Natural killer cell (primary cell): ENCODE data around the gene XAB2. TPM values are rescaled to one million over a fixed set of nuclear protein-coding genes. Genes with fewer than 3 reads are reported as not detected.

Source experiments
- ATAC-seq, 3 donors: fragments of 150-1000 bp in 2 of 3; fragments of 200-7000 bp in 1 of 3; cut with Tn5 transposase; 1 replicate in 1 of 3; 2 replicates in 2 of 3; pipeline ENCODE4 v1.10.0; 2021; ENCODE audit warnings: mild to moderate bottlenecking in 2 of 3, moderate library complexity in 2 of 3
- DNase-seq, 2 donors: peaks; one replicate each; pipeline versions ENCODE4 v3.0.0 to v3.0.0-alpha.2; 2013 to 2021; ENCODE audit warnings: mixed read lengths in 1 of 2
- H3K27ac ChIP-seq: one replicate; pipeline ENCODE4 v1.5.1; 2013; ENCODE audit warnings: mild to moderate bottlenecking, low read length
- H3K27me3 ChIP-seq: one replicate; pipeline ENCODE4 v1.6.1; 2013; ENCODE audit warnings: low read length; ENCODE audit not compliant: control insufficient read depth, insufficient read depth
- H3K36me3 ChIP-seq: one replicate; pipeline ENCODE4 v1.6.1; 2013; ENCODE audit warnings: low read length; ENCODE audit not compliant: control insufficient read depth, insufficient read depth
- H3K4me1 ChIP-seq: one replicate; pipeline ENCODE4 v1.6.1; 2013; ENCODE audit warnings: low read length; ENCODE audit not compliant: control insufficient read depth, insufficient read depth
- H3K4me3 ChIP-seq: one replicate; pipeline ENCODE4 v1.5.1; 2013; ENCODE audit warnings: low read length
- H3K9me3 ChIP-seq: one replicate; pipeline ENCODE4 v1.6.1; 2013; ENCODE audit warnings: low read length; ENCODE audit not compliant: control insufficient read depth, insufficient read depth
- H3K27ac Mint-ChIP-seq, 2 donors: one replicate each; pipeline ENCODE4 v1.8.0; 2022; ENCODE audit warnings: mild to moderate bottlenecking in 2 of 2, mixed read lengths in 2 of 2, moderate library complexity in 1 of 2
- H3K27me3 Mint-ChIP-seq, 2 donors: one replicate each; pipeline ENCODE4 v1.8.0; 2022; ENCODE audit warnings: low read depth in 2 of 2, mixed read lengths in 2 of 2
- H3K36me3 Mint-ChIP-seq: one replicate; pipeline ENCODE4 v1.8.0; 2022; ENCODE audit warnings: mixed read lengths
- H3K4me1 Mint-ChIP-seq, 2 donors: one replicate each; pipeline ENCODE4 v1.8.0; 2022; ENCODE audit warnings: mixed read lengths in 2 of 2
- H3K4me3 Mint-ChIP-seq: one replicate; pipeline ENCODE4 v1.8.0; 2022; ENCODE audit warnings: mild to moderate bottlenecking, moderate library complexity, mixed read lengths
- H3K9me3 Mint-ChIP-seq, 2 donors: one replicate each; pipeline ENCODE4 v1.8.0; 2022; ENCODE audit warnings: mixed read lengths in 2 of 2
- CTCF ChIP-seq: fragments of 200-600 bp; IDR thresholded peaks from one replicate; pipeline ENCODE4 v1.8.0; 2022; ENCODE audit warnings: antibody characterized with exemption
- WGBS: methylation state at CpG from one replicate; pipeline ENCODE4 v1.1.7; 2013; ENCODE audit warnings: missing lambda C conversion rate; ENCODE audit not compliant: insufficient coverage; 5-methylcytosine and 5-hydroxymethylcytosine counted together
- intact Hi-C: fragments of 100-400 bp; cut with micrococcal nuclease; formaldehyde crosslinking; loops from one replicate; pipeline ENCODE4 v1.14.2; 2022
- total RNA-seq, 4 donors: library from RNA; stranded (reverse); fragments of 120-200 nt in 1 of 4; gene quantifications; one replicate each; pipeline versions ENCODE4 v1.2.3 to v1.2.4, GENCODE V29; 2013 to 2022

The XAB2 gene
- total RNA-seq, 3 donors from 2014 or later (not counting 1 experiment from before 2014, with no cell fraction given) = 60.2 to 70.8 (median 67.7) TPM

- no peak within 1 kb of the TSS for H3K4me3 Mint-ChIP-seq
- Histone ChIP-seq H3K4me1 (peaks cover 19% of the 10 kb centered on the region), H3K36me3 (no peaks in the 10 kb centered on the region), H3K27ac (no peak within 1 kb of the TSS), H3K4me3 (no peak within 1 kb of the TSS), H3K9me3 (no peaks in the 10 kb centered on the region), H3K27me3 (peaks cover 3% of the 10 kb centered on the region)
- no peak for ATAC-seq
- H3K4me1 Mint-ChIP-seq = peaks cover 6 to 8% of the 10 kb centered on the region in 2 donors
- no peaks in the 10 kb centered on the region for H3K36me3 Mint-ChIP-seq
- 61% methylated on average over 8 of the region's 9 CpGs for WGBS
- intact Hi-C loops = no loop called here
- TF ChIP-seq CTCF = no peak
- H3K9me3 Mint-ChIP-seq = no peaks in the 10 kb centered on the region
- no peak within 1 kb of the TSS for H3K27ac Mint-ChIP-seq
- peaks cover 12 to 20% of the 10 kb centered on the region in 2 donors for H3K27me3 Mint-ChIP-seq
- no peak for DNase-seq
Measured at GRCh38 chr19:7668842-7669241, 39.5 kb upstream of the XAB2 start, which contains the start of gene RETN. RETN (plus strand) TSS chr19:7669049; CDS start chr19:7669327, 278 bp downstream.

GRCh38 chr19:7665076-7665475 is 35.7 kb upstream of the XAB2 start:
- DNase-seq = no peak
- H3K9me3 ChIP-seq = no peaks in the 10 kb centered on the region
- H3K4me3 Mint-ChIP-seq = no peak overlapping the region
- peaks cover 1 to 2% of the 10 kb centered on the region in 2 donors for H3K4me1 Mint-ChIP-seq
- peaks cover 13% of the 10 kb centered on the region for H3K4me1 ChIP-seq
- no peak for TF ChIP-seq CTCF
- no peaks in the 10 kb centered on the region for H3K27me3 ChIP-seq
- intact Hi-C loops = no loop called here
- no peak overlapping the region for H3K27ac Mint-ChIP-seq
- H3K27me3 Mint-ChIP-seq = peaks cover 5 to 8% of the 10 kb centered on the region in 2 donors
- no peak overlapping the region for H3K27ac ChIP-seq
- H3K4me3 ChIP-seq = no peak overlapping the region
- 88% methylated on average over 2 of the region's 4 CpGs for WGBS
- no peaks in the 10 kb centered on the region for H3K36me3 ChIP-seq
- H3K36me3 Mint-ChIP-seq = no peaks in the 10 kb centered on the region
- no peaks in the 10 kb centered on the region for H3K9me3 Mint-ChIP-seq
- ATAC-seq = no peak

- no peaks in the 10 kb centered on the region for H3K27me3 ChIP-seq
- no peaks in the 10 kb centered on the region for H3K9me3 Mint-ChIP-seq
- no peak for DNase-seq
- H3K9me3 ChIP-seq = no peaks in the 10 kb centered on the region
- no peaks in the 10 kb centered on the region for H3K36me3 ChIP-seq
- H3K27ac ChIP-seq = no peak overlapping the region
- no peaks in the 10 kb centered on the region for H3K36me3 Mint-ChIP-seq
- no peak overlapping the region for H3K4me3 ChIP-seq
- H3K4me1 Mint-ChIP-seq = no peaks in the 10 kb centered on the region
- H3K4me1 ChIP-seq = peaks cover 5% of the 10 kb centered on the region
- no peak for ATAC-seq
- intact Hi-C loops = no loop called here
- H3K27me3 Mint-ChIP-seq = no peaks in the 10 kb centered on the region
- TF ChIP-seq CTCF = no peak
- no peak overlapping the region for H3K4me3 Mint-ChIP-seq
- no peak overlapping the region for H3K27ac Mint-ChIP-seq
- 85% methylated on average over 6 of the region's 7 CpGs for WGBS
Measured at GRCh38 chr19:7663706-7664105, 34.4 kb upstream of the XAB2 start.

GRCh38 chr19:7662657-7663056 is 33.3 kb upstream of the XAB2 start:
- Mint-ChIP-seq H3K9me3 (no peaks in the 10 kb centered on the region), H3K4me1 (no peaks in the 10 kb centered on the region), H3K27ac (no peak overlapping the region), H3K36me3 (no peaks in the 10 kb centered on the region), H3K4me3 (no peak overlapping the region), H3K27me3 (no peaks in the 10 kb centered on the region)
- no peak overlapping the region for H3K27ac ChIP-seq
- no peak overlapping the region for H3K4me3 ChIP-seq
- TF ChIP-seq CTCF = no peak
- DNase-seq (no peak), ATAC-seq (no peak)
- WGBS = 90% methylated on average over 14 of the region's 14 CpGs
- no peaks in the 10 kb centered on the region for H3K9me3 ChIP-seq
- intact Hi-C loops = no loop called here
- no peaks in the 10 kb centered on the region for H3K27me3 ChIP-seq
- no peaks in the 10 kb centered on the region for H3K36me3 ChIP-seq
- peaks cover 11% of the 10 kb centered on the region for H3K4me1 ChIP-seq
